ENCODE measurements around the gene OR8G1.
A peak's percentile ranks its signal among the peaks of the same experiment; 100 is the strongest.

OR8G1 gene

DNA sequence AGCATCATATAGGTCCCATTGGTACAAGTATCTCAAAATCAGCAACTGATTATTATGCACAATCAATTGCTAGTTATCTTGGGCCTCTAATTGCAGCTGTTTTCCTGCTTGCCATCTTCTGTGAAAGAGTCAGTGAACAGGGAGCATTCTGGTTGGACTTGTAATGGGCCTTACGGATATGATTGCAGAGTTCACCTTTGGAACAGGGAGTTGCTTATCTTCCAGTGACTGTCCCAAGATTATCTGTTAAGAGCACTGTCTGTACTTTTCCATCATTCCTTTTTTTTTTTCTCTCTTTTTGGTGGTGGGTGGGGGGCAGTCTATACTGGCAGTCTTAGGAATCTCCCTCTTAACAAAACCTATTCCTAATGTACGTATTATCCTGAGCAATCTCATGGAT, 33.1 kb downstream of the OR8G1 start:
- no peak overlapping the region for H3K27ac ChIP-seq
- TF ChIP-seq CTCF (IDR thresholded peaks at IDR 0.05) (no peak), ZFX (IDR thresholded peaks at IDR 0.05; ENCODE audit: borderline replicate concordance) (no peak)

- no peak for TF ChIP-seq ZFX (IDR thresholded peaks at IDR 0.05; ENCODE audit: borderline replicate concordance)
- H3K27ac ChIP-seq = no peak overlapping the region
Observed at GRCh38 chr11:124276081-124276480, 35.2 kb downstream of the OR8G1 start.

DNA sequence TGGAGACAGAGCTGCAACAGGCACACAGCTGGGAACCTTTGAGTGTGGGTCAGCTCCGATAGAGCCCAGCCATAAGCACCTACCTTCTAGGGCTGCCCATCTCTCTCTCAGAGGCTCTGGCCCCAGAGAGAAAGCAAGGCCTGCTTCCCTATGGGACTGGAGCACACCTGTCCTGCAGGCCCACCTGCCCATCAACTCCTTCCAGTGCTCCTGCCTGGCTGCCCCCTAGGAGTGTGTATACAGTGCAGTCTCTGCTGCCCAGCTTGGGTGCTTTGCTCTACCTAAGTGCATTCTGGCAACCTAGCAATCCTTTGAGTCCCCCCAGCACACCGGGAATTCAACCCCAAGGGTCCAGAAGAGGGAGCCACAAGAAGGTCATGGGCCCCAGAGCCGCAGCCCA, 36.3 kb downstream of the OR8G1 start:
- TF ChIP-seq CTCF (IDR thresholded peaks at IDR 0.05) (no peak), ZFX (IDR thresholded peaks at IDR 0.05; ENCODE audit: borderline replicate concordance) (no peak)
- H3K27ac ChIP-seq = no peak overlapping the region

GRCh38 chr11:124277804-124278203, 36.9 kb downstream of the OR8G1 start:
- H3K27ac ChIP-seq = no peak overlapping the region
- TF ChIP-seq CTCF (IDR thresholded peaks at IDR 0.05) (0 out of 2 replicates have a peak, but pooled peaks have one; percentile 3), ZFX (IDR thresholded peaks at IDR 0.05; ENCODE audit: borderline replicate concordance) (no peak)

GRCh38 chr11:124278261-124278660, 37.4 kb downstream of the OR8G1 start:
- TF ChIP-seq CTCF (IDR thresholded peaks at IDR 0.05) = no peak
- TF ChIP-seq ZFX (IDR thresholded peaks at IDR 0.05; ENCODE audit: borderline replicate concordance) = no peak
- H3K27ac ChIP-seq = no peak overlapping the region

GRCh38 chr11:124285610-124286344, 44.9 kb downstream of the OR8G1 start:
- TF ChIP-seq ZFX (IDR thresholded peaks at IDR 0.05; ENCODE audit: borderline replicate concordance) = no peak
- no peak for TF ChIP-seq CTCF (IDR thresholded peaks at IDR 0.05)
- H3K27ac ChIP-seq = no peak overlapping the region

GRCh38 chr11:124294687-124295086, 53.8 kb downstream of the OR8G1 start:
- H3K27ac ChIP-seq = no peak overlapping the region
- TF ChIP-seq CTCF (IDR thresholded peaks at IDR 0.05) = no peak
- no peak for TF ChIP-seq ZFX (IDR thresholded peaks at IDR 0.05; ENCODE audit: borderline replicate concordance)

- H3K27ac ChIP-seq = no peak overlapping the region
- TF ChIP-seq CTCF (IDR thresholded peaks at IDR 0.05) = no peak
- TF ChIP-seq ZFX (IDR thresholded peaks at IDR 0.05; ENCODE audit: borderline replicate concordance) = no peak
Observed at GRCh38 chr11:124296016-124296415, 55.1 kb downstream of the OR8G1 start.

Measured in 22Rv1 (cell line).